ENCODE data around the gene ANKRD42. TPM values are rescaled to one million over a fixed set of nuclear protein-coding genes. Genes with fewer than 3 reads are reported as not detected.
A peak's percentile ranks its signal among the peaks of the same experiment; 100 is the strongest.

The ANKRD42 gene
- total and polyA plus RNA-seq, 9 of the 15 experiments (the other 6 are each of a cell fraction or from before 2014, with no cell fraction given), result 2.8 to 9.1 (median 6.1) TPM

DNA sequence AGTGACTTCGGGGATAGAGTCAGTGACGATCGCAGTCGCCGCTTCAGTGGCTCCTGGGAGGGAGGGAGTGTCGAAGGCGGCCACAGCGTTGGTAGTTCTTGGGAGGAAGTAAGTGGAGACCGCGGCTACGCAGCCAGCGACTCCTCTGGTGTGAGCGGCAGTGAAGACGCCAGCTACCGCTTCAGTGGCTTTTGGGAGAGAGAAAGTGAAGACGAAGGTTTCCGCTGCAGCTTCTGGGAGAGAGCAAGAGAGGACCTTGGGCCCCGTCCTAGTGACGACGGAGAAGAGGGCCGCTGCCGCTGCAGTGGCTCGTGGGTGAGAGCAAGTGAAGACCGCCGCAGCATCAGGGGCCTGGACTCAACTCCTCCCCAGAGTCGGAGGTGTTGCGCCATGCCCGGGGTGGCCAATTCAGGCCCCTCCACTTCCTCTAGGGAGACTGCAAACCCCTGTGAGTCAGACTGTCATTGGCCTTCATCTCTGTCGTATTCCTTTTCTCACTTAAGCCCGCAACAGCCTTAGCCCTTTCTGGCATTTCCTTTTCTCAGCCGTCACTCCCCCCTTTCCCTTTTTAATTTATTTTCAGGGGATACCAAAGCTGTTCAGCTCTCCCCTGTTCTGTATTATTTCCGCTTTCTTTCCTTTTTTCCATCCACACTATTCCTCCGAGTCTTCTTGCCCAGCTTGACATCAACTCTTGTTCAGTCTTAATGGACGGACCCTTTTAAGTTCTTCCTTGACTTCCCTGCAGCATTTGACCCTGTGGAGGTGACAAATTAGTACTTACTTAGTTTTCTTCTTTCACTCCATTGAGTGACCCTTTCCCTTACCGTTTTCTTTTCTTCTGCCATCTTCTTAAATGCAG lies 1.0 kb downstream of the ANKRD42 start (continued):
- TF ChIP-seq, protein P1, sequence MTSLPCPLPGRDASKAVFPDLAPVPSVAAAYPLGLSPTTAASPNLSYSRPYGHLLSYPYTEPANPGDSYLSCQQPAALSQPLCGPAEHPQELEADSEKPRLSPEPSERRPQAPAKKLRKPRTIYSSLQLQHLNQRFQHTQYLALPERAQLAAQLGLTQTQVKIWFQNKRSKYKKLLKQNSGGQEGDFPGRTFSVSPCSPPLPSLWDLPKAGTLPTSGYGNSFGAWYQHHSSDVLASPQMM (CRISPR knock-in tag; IDR thresholded peaks at IDR 0.05), result no peak
- TF ChIP-seq ZC3H11A (IDR thresholded peaks at IDR 0.05; ENCODE audit: low read depth, low read length), result no peak
- TF ChIP-seq, protein P2, sequence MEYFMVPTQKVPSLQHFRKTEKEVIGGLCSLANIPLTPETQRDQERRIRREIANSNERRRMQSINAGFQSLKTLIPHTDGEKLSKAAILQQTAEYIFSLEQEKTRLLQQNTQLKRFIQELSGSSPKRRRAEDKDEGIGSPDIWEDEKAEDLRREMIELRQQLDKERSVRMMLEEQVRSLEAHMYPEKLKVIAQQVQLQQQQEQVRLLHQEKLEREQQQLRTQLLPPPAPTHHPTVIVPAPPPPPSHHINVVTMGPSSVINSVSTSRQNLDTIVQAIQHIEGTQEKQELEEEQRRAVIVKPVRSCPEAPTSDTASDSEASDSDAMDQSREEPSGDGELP (CRISPR knock-in tag; IDR thresholded peaks at IDR 0.05; ENCODE audit: borderline replicate concordance), result no peak
- no peak for TF ChIP-seq EGR1 (conservative IDR thresholded peaks at IDR 0.05)
- TF ChIP-seq, protein P3, sequence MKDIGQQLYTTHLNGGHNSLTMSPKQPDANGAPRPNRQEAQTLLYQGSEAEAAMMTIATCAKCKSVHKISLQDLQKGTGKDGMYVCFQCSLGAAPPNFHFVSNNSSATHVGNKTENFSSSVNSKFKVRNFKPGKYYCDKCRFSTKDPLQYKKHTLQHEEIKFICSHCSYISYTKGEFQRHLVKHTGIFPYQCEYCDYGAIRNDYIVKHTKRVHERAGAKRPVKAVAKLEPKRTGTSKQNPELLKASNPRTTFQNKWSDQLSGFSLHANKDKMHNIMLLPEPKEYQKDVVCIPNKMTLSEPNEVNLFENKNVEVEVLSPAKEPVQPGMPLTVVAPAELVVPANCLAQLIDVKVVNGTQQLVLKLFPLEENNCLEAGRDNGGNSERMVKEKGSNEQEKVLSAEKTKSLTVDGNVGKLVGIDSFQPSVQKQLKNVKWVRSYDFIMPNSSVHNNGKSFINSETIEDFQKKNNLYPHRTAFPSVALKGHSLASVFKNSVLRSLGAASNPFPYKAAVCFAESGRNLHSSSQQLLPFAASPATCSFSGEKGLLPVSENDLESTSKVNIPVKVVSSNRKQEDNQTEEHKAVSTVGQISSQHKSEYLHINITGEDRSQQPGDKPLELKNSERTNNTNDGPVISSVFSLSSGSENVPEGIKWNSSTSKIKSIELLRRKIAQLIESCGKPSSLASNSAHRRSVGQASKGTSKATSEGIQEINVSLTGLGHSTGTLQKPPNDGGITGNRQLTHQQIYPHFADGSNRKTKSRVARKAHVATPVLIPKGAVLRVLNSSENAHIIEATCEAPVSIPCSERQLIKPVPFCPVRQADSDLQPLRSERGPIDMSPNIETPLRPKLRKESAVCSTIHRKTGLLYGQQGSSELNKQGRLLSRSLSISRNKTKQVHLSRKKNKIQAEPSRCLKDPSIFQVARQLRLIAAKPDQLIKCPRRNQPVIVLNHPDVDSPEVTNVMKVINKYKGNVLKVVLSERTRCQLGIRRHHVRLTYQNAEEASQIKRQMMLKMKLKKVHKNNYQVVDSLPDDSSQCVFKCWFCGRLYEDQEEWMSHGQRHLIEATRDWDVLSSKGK (CRISPR knock-in tag; IDR thresholded peaks at IDR 0.05), result no peak
- TF ChIP-seq SMARCA4 (IDR thresholded peaks at IDR 0.05), result no peak
- TF ChIP-seq, protein P4, sequence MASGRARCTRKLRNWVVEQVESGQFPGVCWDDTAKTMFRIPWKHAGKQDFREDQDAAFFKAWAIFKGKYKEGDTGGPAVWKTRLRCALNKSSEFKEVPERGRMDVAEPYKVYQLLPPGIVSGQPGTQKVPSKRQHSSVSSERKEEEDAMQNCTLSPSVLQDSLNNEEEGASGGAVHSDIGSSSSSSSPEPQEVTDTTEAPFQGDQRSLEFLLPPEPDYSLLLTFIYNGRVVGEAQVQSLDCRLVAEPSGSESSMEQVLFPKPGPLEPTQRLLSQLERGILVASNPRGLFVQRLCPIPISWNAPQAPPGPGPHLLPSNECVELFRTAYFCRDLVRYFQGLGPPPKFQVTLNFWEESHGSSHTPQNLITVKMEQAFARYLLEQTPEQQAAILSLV (tag; IDR thresholded peaks at IDR 0.05), result peak; percentile 71
- TF ChIP-seq ZNF174 (CRISPR knock-in tag; IDR thresholded peaks at IDR 0.05), result no peak
- TF ChIP-seq PCBP2 (IDR thresholded peaks at IDR 0.05; ENCODE audit: low read depth, low read length, poor library complexity, severe bottlenecking), result no peak
- TF ChIP-seq, protein P5, sequence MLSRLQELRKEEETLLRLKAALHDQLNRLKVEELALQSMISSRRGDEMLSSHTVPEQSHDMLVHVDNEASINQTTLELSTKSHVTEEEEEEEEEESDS (CRISPR knock-in tag; IDR thresholded peaks at IDR 0.05), result no peak
- no peak for TF ChIP-seq SIX5 (IDR thresholded peaks at IDR 0.05; ENCODE audit: borderline replicate concordance in 1 of 2, insufficient read depth in 1 of 2, low read depth in 1 of 2, low read length in 2 of 2)
- no peak for TF ChIP-seq ZNF140 (CRISPR knock-in tag; IDR thresholded peaks at IDR 0.05)
- TF ChIP-seq TBL1XR1 (IDR thresholded peaks at IDR 0.05; ENCODE audit: low read length in 2 of 2), result no peak
- TF ChIP-seq C11orf30 (IDR thresholded peaks at IDR 0.05; ENCODE audit: low read depth), result no peak
- TF ChIP-seq, protein P6, sequence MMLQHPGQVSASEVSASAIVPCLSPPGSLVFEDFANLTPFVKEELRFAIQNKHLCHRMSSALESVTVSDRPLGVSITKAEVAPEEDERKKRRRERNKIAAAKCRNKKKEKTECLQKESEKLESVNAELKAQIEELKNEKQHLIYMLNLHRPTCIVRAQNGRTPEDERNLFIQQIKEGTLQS (IDR thresholded peaks at IDR 0.05), result peak; percentile 40; the same call in 1 of the 2 replicates
- TF ChIP-seq, protein P6 (CRISPR knock-in tag; conservative IDR thresholded peaks at IDR 0.05), result no peak
- no peak for TF ChIP-seq ZNF133 (CRISPR knock-in tag; IDR thresholded peaks at IDR 0.05)
- TF ChIP-seq U2AF1 (optimal IDR thresholded peaks at IDR 0.05; ENCODE audit: low read depth, low read length), result no peak
- peak; percentile 69 for TF ChIP-seq POLR2G (IDR thresholded peaks at IDR 0.05; ENCODE audit: low read depth, low read length)
- no peak for TF ChIP-seq TOE1 (IDR thresholded peaks at IDR 0.05; ENCODE audit: borderline replicate concordance)
- TF ChIP-seq TOE1 (CRISPR knock-in tag; IDR thresholded peaks at IDR 0.05; ENCODE audit: borderline replicate concordance, low read depth), result no peak
